MM.1S (cell line): ENCODE results near the gene MRM3.
"Not testable (repeated sequence)": the region's sequence is repeated elsewhere in the genome, so short reads cannot be mapped to it uniquely, and the experiment has no call there.

Source experiments
- DNase-seq: peaks from one replicate; pipeline ENCODE4 v3.0.0-alpha.2; 2015
- H2AFZ ChIP-seq: fragments of 300-600 bp; sonication (generic); 2 replicates; pipeline ENCODE4 v1.6.0; 2016; ENCODE audit warnings: antibody characterized with exemption, low read length
- H3F3A ChIP-seq: fragments of 300-600 bp; sonication (generic); 2 replicates; pipeline ENCODE4 v1.6.1; 2016; ENCODE audit warnings: mild to moderate bottlenecking, antibody characterized with exemption, low read length, moderate library complexity, mixed read lengths; ENCODE audit not compliant: insufficient read depth
- H3K27ac ChIP-seq: fragments of 300-600 bp; sonication (generic); 2 replicates; pipeline ENCODE4 v1.5.1; 2016; ENCODE audit warnings: mild to moderate bottlenecking, low read length
- H3K27me3 ChIP-seq: fragments of 300-600 bp; sonication (generic); replicated peaks from 2 replicates; pipeline ENCODE4 v1.6.0; 2016; ENCODE audit warnings: low read length; ENCODE audit not compliant: insufficient read depth
- H3K36me3 ChIP-seq: fragments of 300-600 bp; sonication (generic); replicated peaks from 2 replicates; pipeline ENCODE4 v1.6.1; 2016; ENCODE audit warnings: mild to moderate bottlenecking, low read length, mixed read lengths; ENCODE audit not compliant: insufficient read depth
- H3K4me1 ChIP-seq: fragments of 300-600 bp; sonication (generic); 2 replicates; pipeline ENCODE4 v1.6.1; 2016; ENCODE audit warnings: low read length, mixed read lengths
- H3K4me2 ChIP-seq: fragments of 300-600 bp; sonication (generic); 2 replicates; pipeline ENCODE4 v1.6.0; 2016; ENCODE audit warnings: low read depth, low read length
- H3K4me3 ChIP-seq: fragments of 300-600 bp; sonication (generic); 2 replicates; pipeline ENCODE4 v1.5.1; 2016; ENCODE audit warnings: low read length, mixed read lengths
- H3K79me2 ChIP-seq: fragments of 300-600 bp; sonication (generic); 2 replicates; pipeline ENCODE4 v1.6.1; 2016; ENCODE audit warnings: mixed run types, low read length, mixed read lengths
- H3K9ac ChIP-seq: fragments of 300-600 bp; sonication (generic); 2 replicates; pipeline ENCODE4 v1.6.1; 2016; ENCODE audit warnings: low read length, mixed read lengths
- H3K9me2 ChIP-seq: fragments of 300-600 bp; sonication (generic); replicated peaks from 2 replicates; pipeline ENCODE4 v1.6.1; 2016; ENCODE audit warnings: mild to moderate bottlenecking, low read length, mixed read lengths; ENCODE audit not compliant: insufficient read depth
- H3K9me3 ChIP-seq: fragments of 300-600 bp; sonication (generic); replicated peaks from 2 replicates; pipeline ENCODE4 v1.6.1; 2016; ENCODE audit warnings: mild to moderate bottlenecking, low read length, mixed read lengths; ENCODE audit not compliant: insufficient read depth
- H4K20me1 ChIP-seq: fragments of 300-600 bp; sonication (generic); 2 replicates; pipeline ENCODE4 v1.6.1; 2016; ENCODE audit warnings: mild to moderate bottlenecking, low read length, moderate library complexity, mixed read lengths; ENCODE audit not compliant: insufficient read depth
- CTCF ChIP-seq: fragments of 300-600 bp; sonication (generic); IDR thresholded peaks from 2 replicates; pipeline ENCODE4 v1.5.1; 2016; ENCODE audit warnings: antibody characterized with exemption, low read length, mixed read lengths
- EZH2 ChIP-seq: fragments of 300-600 bp; sonication (generic); optimal IDR thresholded peaks from 2 replicates; pipeline ENCODE3; 2017; ENCODE audit warnings: low read depth, mild to moderate bottlenecking, antibody characterized with exemption, low read length, mixed read lengths
- EZH2phosphoT487 ChIP-seq: fragments of 300-600 bp; sonication (generic); IDR thresholded peaks from 2 replicates; pipeline ENCODE4 v1.6.1; 2018; ENCODE audit warnings: antibody characterized with exemption, low read length

Gene MRM3

GRCh38 chr17:804541-805435 lies 22.6 kb downstream of the MRM3 start:
- Histone ChIP-seq H3F3A (no peaks in the 10 kb centered on the region), H3K9ac (no peak overlapping the region), H4K20me1 (no peaks in the 10 kb centered on the region), H3K9me2 (no peaks in the 10 kb centered on the region), H2AFZ (no peak overlapping the region), H3K27me3 (peaks cover 92% of the 10 kb centered on the region), H3K27ac (no peak overlapping the region), H3K36me3 (no peaks in the 10 kb centered on the region), H3K4me2 (no peak overlapping the region), H3K4me3 (no peak overlapping the region), H3K4me1 (no peaks in the 10 kb centered on the region), H3K9me3 (no peaks in the 10 kb centered on the region), H3K79me2 (no peaks in the 10 kb centered on the region)
- DNase-seq, result no peak
- TF ChIP-seq CTCF (no peak), EZH2phosphoT487 (no peak), EZH2 (no peak)

DNA sequence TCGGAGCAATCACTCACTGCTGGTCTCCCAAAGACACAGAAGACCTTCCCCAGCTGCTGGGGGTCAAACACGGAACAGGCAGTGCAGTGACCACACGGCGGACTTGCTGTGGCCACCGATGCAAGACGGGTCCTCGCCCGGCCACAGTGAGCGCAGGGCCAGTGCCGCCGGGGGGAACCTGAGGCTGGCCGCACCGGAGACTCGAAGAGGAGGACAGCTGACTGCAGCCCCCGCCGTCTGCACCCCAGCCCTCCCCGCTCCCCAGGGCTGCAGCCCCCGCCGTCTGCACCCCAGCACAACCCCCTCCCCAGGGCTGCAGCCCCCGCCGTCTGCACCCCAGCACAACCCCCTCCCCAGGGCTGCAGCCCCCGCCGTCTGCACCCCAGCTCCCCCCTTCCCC lies 23.7 kb downstream of the MRM3 start:
- H3K4me1 ChIP-seq, H3K9me3 ChIP-seq: not testable (repeated sequence)
- H3K27me3 ChIP-seq, result peaks cover 87% of the 10 kb centered on the region

DNA sequence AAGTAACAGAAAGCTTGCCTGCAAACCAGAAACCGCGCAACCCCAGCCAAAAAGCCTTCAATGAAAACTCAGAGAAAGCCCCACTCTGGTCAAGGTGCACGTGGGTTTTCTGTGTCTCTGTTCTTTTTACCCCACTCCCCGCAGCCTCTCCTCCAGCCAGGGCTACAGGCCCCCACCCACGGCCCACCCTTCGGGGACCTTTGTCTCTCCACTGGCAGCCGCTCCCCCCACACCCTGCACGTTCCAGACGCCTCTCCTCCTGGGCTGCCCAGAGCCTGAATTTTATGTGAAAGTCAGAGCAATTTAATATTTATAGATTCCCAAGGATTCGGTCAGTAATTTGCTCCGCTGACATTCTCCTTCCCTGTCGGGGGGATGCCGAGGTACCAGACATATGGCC lies 24.2 kb downstream of the MRM3 start:
- Histone ChIP-seq H3K27ac (no peak overlapping the region), H3K9me3 (no peaks in the 10 kb centered on the region), H3K36me3 (no peaks in the 10 kb centered on the region), H3K9me2 (no peaks in the 10 kb centered on the region), H3K79me2 (no peaks in the 10 kb centered on the region), H3F3A (no peaks in the 10 kb centered on the region), H3K27me3 (peaks cover 87% of the 10 kb centered on the region), H4K20me1 (no peaks in the 10 kb centered on the region), H2AFZ (no peak overlapping the region), H3K4me3 (no peak overlapping the region), H3K4me2 (no peak overlapping the region), H3K4me1 (no peaks in the 10 kb centered on the region), H3K9ac (no peak overlapping the region)
- no peak for DNase-seq
- TF ChIP-seq CTCF (no peak), EZH2phosphoT487 (no peak), EZH2 (no peak)

More for the DNA sequence above, 23.7 kb downstream of the MRM3 start:
- not testable (repeated sequence) for H3K9ac ChIP-seq, H3K79me2 ChIP-seq, H3K27ac ChIP-seq, H3K36me3 ChIP-seq, DNase-seq, H3K4me3 ChIP-seq, H3K4me2 ChIP-seq, H3F3A ChIP-seq, H4K20me1 ChIP-seq, H3K9me2 ChIP-seq, H2AFZ ChIP-seq

DNA sequence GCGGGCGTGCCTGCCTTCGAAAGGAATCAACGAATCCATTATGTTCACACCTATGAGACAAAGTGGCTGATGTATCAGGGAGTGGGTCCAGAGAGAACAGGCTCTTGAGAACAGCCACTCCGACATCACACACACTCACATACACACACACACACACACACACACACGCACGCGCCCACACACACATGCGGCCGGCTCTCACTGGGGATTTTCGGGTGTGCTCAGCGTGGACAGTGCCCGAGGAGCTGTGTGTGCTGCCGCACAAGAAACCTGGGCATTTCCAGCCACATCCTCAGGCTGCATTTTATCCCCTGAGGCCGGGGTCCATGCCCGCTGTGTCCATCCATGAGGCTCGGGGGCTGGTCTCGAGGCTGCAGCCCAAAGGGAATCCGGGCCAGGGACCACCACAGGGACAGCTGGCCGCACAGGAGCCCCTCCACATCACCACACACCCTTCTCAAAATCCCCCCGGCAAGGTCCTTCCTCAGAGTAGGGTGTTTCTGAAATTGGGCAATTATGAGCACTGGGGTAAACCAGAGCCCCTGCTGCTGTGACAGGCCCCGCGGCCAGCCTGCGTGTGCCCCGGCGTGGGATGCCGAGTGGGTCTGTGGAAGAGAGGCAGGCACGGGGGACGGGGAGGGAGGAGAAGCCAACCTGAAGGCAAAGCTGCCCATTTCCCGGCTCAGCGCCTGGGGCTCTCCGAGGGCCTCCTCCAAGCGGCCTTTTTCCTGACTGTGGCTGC lies 24.8 kb downstream of the MRM3 start:
- Histone ChIP-seq H4K20me1 (no peaks in the 10 kb centered on the region), H3K9me2 (no peaks in the 10 kb centered on the region), H3K27ac (no peak overlapping the region), H3F3A (no peaks in the 10 kb centered on the region), H3K9me3 (no peaks in the 10 kb centered on the region), H3K4me1 (no peaks in the 10 kb centered on the region), H3K4me3 (no peak overlapping the region), H3K36me3 (no peaks in the 10 kb centered on the region), H3K27me3 (peaks cover 86% of the 10 kb centered on the region), H3K79me2 (no peaks in the 10 kb centered on the region), H3K9ac (no peak overlapping the region), H3K4me2 (no peak overlapping the region), H2AFZ (no peak overlapping the region)
- no peak for TF ChIP-seq CTCF
- no peak for DNase-seq
